Mesothelial cell of epicardium (in vitro differentiated cells): ENCODE data around the gene CDX2. TPM values are rescaled to one million over a fixed set of nuclear protein-coding genes. Genes with fewer than 3 reads are reported as not detected.

ENCODE experiments used
- DNase-seq, 2 experiments: peaks; one replicate each; pipeline ENCODE4 v3.0.0; 2021; ENCODE audit warnings: low spot score in 2 of 2; ENCODE audit not compliant: unreplicated experiment in 2 of 2
- H3K27ac Mint-ChIP-seq: 2 replicates; pipeline ENCODE4 v1.8.0; 2021; ENCODE audit warnings: mixed read lengths
- H3K27me3 Mint-ChIP-seq: 2 replicates; pipeline ENCODE4 v1.8.0; 2021; ENCODE audit warnings: low read depth, mixed read lengths
- H3K36me3 Mint-ChIP-seq: 2 replicates; pipeline ENCODE4 v1.8.0; 2021; ENCODE audit warnings: mixed read lengths
- H3K4me1 Mint-ChIP-seq: 2 replicates; pipeline ENCODE4 v1.8.0; 2021; ENCODE audit warnings: mixed read lengths
- H3K4me3 Mint-ChIP-seq: 2 replicates; pipeline ENCODE4 v1.8.0; 2021; ENCODE audit warnings: mild to moderate bottlenecking, moderate library complexity, mixed read lengths
- H3K9me3 Mint-ChIP-seq: 2 replicates; pipeline ENCODE4 v1.8.0; 2021; ENCODE audit warnings: mixed read lengths
- total RNA-seq: library from RNA; stranded (reverse); gene quantifications from 3 replicates; pipeline ENCODE4 v1.2.1, GENCODE V29; 2021
- TF ChIP-seq, protein P1 (sequence below): fragments of 200-600 bp; sonication (generic); IDR thresholded peaks from one replicate; pipeline ENCODE4 v1.5.0; 2021; ENCODE audit warnings: antibody characterized with exemption; ENCODE audit not compliant: unreplicated experiment

Gene CDX2
- total RNA-seq, 1 donor from 2014 or later = 0.16 TPM

GRCh38 chr13:27933580-27934328 lies 35.4 kb downstream of the CDX2 start:
- no peak for DNase-seq
- H3K27ac Mint-ChIP-seq = no peak overlapping the region
- H3K9me3 Mint-ChIP-seq = no peaks in the 10 kb centered on the region
- TF ChIP-seq, protein P1, sequence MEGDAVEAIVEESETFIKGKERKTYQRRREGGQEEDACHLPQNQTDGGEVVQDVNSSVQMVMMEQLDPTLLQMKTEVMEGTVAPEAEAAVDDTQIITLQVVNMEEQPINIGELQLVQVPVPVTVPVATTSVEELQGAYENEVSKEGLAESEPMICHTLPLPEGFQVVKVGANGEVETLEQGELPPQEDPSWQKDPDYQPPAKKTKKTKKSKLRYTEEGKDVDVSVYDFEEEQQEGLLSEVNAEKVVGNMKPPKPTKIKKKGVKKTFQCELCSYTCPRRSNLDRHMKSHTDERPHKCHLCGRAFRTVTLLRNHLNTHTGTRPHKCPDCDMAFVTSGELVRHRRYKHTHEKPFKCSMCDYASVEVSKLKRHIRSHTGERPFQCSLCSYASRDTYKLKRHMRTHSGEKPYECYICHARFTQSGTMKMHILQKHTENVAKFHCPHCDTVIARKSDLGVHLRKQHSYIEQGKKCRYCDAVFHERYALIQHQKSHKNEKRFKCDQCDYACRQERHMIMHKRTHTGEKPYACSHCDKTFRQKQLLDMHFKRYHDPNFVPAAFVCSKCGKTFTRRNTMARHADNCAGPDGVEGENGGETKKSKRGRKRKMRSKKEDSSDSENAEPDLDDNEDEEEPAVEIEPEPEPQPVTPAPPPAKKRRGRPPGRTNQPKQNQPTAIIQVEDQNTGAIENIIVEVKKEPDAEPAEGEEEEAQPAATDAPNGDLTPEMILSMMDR = no peak
- no peak overlapping the region for H3K4me3 Mint-ChIP-seq
- H3K4me1 Mint-ChIP-seq = no peaks in the 10 kb centered on the region
- no peaks in the 10 kb centered on the region for H3K36me3 Mint-ChIP-seq
- peaks cover 61% of the 10 kb centered on the region for H3K27me3 Mint-ChIP-seq

DNA sequence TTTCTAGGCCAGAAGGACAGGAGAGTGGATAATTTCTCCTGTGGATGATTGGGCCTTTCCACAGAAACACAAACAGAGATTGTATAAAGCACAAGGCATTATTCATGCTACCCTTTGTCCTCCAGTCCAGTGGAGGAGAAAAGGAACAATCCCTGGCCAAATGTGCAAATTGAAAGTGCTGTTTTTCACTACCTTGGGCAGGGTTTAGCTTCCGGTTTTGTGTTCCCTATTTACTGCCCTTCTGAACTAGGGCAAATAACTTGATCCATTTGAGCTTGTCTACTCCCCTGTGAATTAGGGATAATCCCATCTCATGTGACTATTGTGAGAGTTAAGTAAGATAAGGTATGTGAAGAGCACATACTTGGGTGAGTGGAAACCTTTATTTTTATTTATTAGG lies 36.0 kb downstream of the CDX2 start:
- no peak for DNase-seq
- H3K27me3 Mint-ChIP-seq = peaks cover 68% of the 10 kb centered on the region
- no peaks in the 10 kb centered on the region for H3K9me3 Mint-ChIP-seq
- H3K27ac Mint-ChIP-seq = no peak overlapping the region
- H3K4me3 Mint-ChIP-seq = no peak overlapping the region
- H3K4me1 Mint-ChIP-seq = no peaks in the 10 kb centered on the region
- TF ChIP-seq, protein P1 = no peak
- H3K36me3 Mint-ChIP-seq = no peaks in the 10 kb centered on the region

GRCh38 chr13:27929868-27930267 lies 39.2 kb downstream of the CDX2 start:
- no peaks in the 10 kb centered on the region for H3K4me1 Mint-ChIP-seq
- TF ChIP-seq, protein P1 = no peak
- H3K4me3 Mint-ChIP-seq = no peak overlapping the region
- no peak for DNase-seq
- H3K36me3 Mint-ChIP-seq = no peaks in the 10 kb centered on the region
- peaks cover 90% of the 10 kb centered on the region for H3K27me3 Mint-ChIP-seq
- no peaks in the 10 kb centered on the region for H3K9me3 Mint-ChIP-seq
- no peak overlapping the region for H3K27ac Mint-ChIP-seq

DNA sequence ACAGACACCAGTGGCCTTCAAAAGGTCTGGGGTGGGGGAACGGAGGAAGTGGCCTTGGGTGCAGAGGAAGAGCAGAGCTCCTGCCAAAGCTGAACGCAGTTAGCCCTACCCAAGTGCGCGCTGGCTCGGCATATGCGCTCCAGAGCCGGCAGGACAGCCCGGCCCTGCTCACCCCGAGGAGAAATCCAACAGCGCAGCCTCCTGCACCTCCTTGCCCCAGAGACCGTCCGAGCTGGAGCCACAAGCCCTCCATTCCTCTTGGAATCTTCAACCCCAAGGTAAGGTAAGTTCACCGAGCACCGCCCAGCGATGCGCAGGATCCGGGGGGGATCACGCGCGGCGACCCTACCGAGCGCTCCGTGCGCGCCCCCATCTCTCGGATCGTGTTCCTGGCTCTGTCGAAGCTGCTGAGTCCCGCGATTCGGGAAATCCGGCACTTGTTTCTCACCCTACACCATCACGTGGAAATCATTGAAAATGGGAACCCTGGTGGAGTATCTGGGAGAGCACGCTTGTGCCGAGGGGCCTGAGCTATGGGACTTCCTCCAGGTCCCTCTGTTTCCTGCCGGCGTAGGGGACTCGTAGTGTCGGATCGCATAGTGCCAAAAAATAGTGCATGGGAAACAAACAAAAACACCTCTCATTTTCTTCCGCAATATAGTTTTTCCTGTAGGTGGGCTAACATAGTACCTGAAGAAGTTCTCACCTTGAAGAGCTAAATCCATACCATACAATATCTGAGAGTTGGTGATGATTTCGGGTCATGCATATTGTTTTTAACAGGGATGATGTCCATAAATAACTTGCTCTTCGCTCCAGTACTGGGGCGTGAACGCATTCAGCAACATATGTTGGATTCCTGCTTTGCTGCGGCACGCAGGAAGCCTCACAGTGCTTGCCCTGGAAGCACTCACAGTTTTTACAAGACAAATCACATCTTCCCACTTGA lies 40.0 kb downstream of the CDX2 start:
- DNase-seq = no peak
- Mint-ChIP-seq H3K27me3 (peaks cover 96% of the 10 kb centered on the region), H3K27ac (no peak overlapping the region), H3K9me3 (no peaks in the 10 kb centered on the region), H3K36me3 (no peaks in the 10 kb centered on the region), H3K4me1 (peaks cover 2% of the 10 kb centered on the region), H3K4me3 (no peak overlapping the region)
- TF ChIP-seq, protein P1 = no peak

DNA sequence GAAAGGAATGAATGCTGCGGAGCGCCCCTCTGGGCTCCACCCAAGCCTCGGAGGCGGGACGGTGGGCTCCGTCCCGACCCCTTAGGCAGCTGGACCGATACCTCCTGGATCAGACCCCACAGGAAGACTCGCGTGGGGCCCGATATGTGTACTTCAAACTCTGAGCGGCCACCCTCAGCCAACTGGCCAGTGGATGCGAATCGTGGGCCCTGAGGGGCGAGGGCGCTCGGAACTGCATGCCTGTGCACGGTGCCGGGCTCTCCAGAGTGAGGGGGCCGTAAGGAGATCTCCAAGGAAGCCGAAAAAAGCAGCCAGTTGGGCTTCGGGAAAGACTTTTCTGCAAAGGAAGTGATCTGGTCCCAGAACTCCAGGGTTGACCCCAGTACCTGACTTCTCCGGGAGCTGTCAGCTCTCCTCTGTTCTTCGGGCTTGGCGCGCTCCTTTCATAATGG lies 40.7 kb downstream of the CDX2 start:
- Mint-ChIP-seq H3K27me3 (peaks cover 96% of the 10 kb centered on the region), H3K4me1 (peaks cover 2% of the 10 kb centered on the region), H3K36me3 (no peaks in the 10 kb centered on the region), H3K27ac (no peak overlapping the region), H3K9me3 (no peaks in the 10 kb centered on the region), H3K4me3 (no peak overlapping the region)
- no peak for DNase-seq
- TF ChIP-seq, protein P1 = no peak
